ENCODE data around the gene SLC34A3.

GRCh38 chr9:137237759-137238726 lies 7.3 kb downstream of the SLC34A3 start:
- TF ChIP-seq POLR2AphosphoS5 (IDR thresholded peaks at IDR 0.05; ENCODE audit: low read depth, low read length): no peak
- no peak for TF ChIP-seq TAF1 (IDR thresholded peaks at IDR 0.05; ENCODE audit: borderline replicate concordance, low read depth, low read length)

Measured in GM12892 (cell line).